Gastroesophageal sphincter (tissue), 4 donors: Measurements from ENCODE around the gene PUM1. TPM values are rescaled to one million over a fixed set of nuclear protein-coding genes. Genes with fewer than 3 reads are reported as not detected.

Experiments
- ATAC-seq: fragments of 150-250 bp; one replicate; pipeline ENCODE4 v1.9.1; 2016; ENCODE audit warnings: mild to moderate bottlenecking, moderate library complexity
- H3K27ac ChIP-seq, 4 donors: fragments of 200-600 bp; sonication (generic) in 3 of 4; 1 replicate in 3 of 4; 2 replicates in 1 of 4; pipeline ENCODE4 v1.5.1; 2016 to 2019
- H3K27me3 ChIP-seq: fragments of 200-600 bp; sonication (generic); one replicate; pipeline ENCODE4 v1.5.1; 2019
- H3K36me3 ChIP-seq, 2 donors: fragments of 200-600 bp; sonication (generic); one replicate each; pipeline ENCODE4 v1.5.1; 2019; ENCODE audit warnings: control low read depth in 1 of 2
- H3K4me1 ChIP-seq, 3 donors: fragments of 200-600 bp; sonication (generic); 1 replicate in 2 of 3; 2 replicates in 1 of 3; pipeline ENCODE4 v1.5.1; 2016 to 2019; ENCODE audit warnings: control low read depth in 2 of 3
- H3K4me3 ChIP-seq, 2 donors: fragments of 200-600 bp; sonication (generic); one replicate each; pipeline ENCODE4 v1.5.1; 2019; ENCODE audit warnings: mild to moderate bottlenecking in 1 of 2, moderate library complexity in 1 of 2
- H3K9me3 ChIP-seq, 3 donors: fragments of 200-600 bp; sonication (generic); one replicate each; pipeline ENCODE4 v1.5.1; 2017 to 2019; ENCODE audit warnings: control low read depth in 2 of 3
- CTCF ChIP-seq, 4 experiments: fragments of 200-600 bp in 2 of 4; fragments of 450-650 bp in 2 of 4; sonication (generic) in 1 of 4; IDR thresholded peaks; one replicate each; pipeline ENCODE4 v1.5.1; 2017 to 2019; ENCODE audit warnings: antibody characterized with exemption in 4 of 4, mild to moderate bottlenecking in 2 of 4, moderate library complexity in 2 of 4
- EP300 ChIP-seq: sonication (generic); formaldehyde crosslinking; IDR thresholded peaks from one replicate; pipeline ENCODE4 v1.6.1; 2017; ENCODE audit warnings: antibody characterized with exemption, mild to moderate bottlenecking
- POLR2A ChIP-seq, 2 donors: fragments of 450-650 bp; IDR thresholded peaks; one replicate each; pipeline ENCODE4 v1.6.1; 2017; ENCODE audit warnings: antibody characterized with exemption in 2 of 2, mild to moderate bottlenecking in 2 of 2, moderate library complexity in 1 of 2
- POLR2AphosphoS5 ChIP-seq: sonication (generic); formaldehyde crosslinking; IDR thresholded peaks from one replicate; pipeline ENCODE4 v1.6.1; 2017; ENCODE audit warnings: antibody characterized with exemption
- WGBS, 2 donors: methylation state at CpG; one replicate each; pipeline ENCODE4 v1.1.5; 2018; ENCODE audit warnings: low coverage in 1 of 2; 5-methylcytosine and 5-hydroxymethylcytosine counted together
- total RNA-seq, 4 donors: library from RNA; depleted of rRNA; stranded (reverse); fragments of >200 nt; gene quantifications; one replicate each; pipeline ENCODE4 v1.1.0, GENCODE V29; 2016

Gene PUM1
- total RNA-seq, 4 donors from 2014 or later, result 83.8 to 90.7 (median 88.4) TPM

GRCh38 chr1:30920827-30921226 lies 144.7 kb downstream of the PUM1 start:
- H3K9me3 ChIP-seq, result no peaks in the 10 kb centered on the region
- H3K4me3 ChIP-seq, result no peak overlapping the region
- H3K27ac ChIP-seq, result no peak overlapping the region
- no peaks in the 10 kb centered on the region for H3K4me1 ChIP-seq
- no peak for TF ChIP-seq POLR2AphosphoS5
- no peak for TF ChIP-seq EP300
- TF ChIP-seq POLR2A (IDR thresholded peaks at IDR 0.05), result no peak
- TF ChIP-seq CTCF (IDR thresholded peaks at IDR 0.05), result no peak
- WGBS, 2 donors, result 74 to 78% methylated on average over 4 to 7 of the region's 7 CpGs
- no peaks in the 10 kb centered on the region for H3K36me3 ChIP-seq
- no peak for ATAC-seq
- no peaks in the 10 kb centered on the region for H3K27me3 ChIP-seq

- 63 to 69% methylated on average over 8 of the region's 10 CpGs for WGBS, 2 donors
- H3K36me3 ChIP-seq, result no peaks in the 10 kb centered on the region
- H3K4me1 ChIP-seq, result no peaks in the 10 kb centered on the region
- H3K4me3 ChIP-seq, result no peak overlapping the region
- ATAC-seq, result no peak
- TF ChIP-seq CTCF (IDR thresholded peaks at IDR 0.05) (no peak), POLR2AphosphoS5 (no peak), POLR2A (IDR thresholded peaks at IDR 0.05) (no peak), EP300 (no peak)
- H3K27me3 ChIP-seq, result no peaks in the 10 kb centered on the region
- H3K27ac ChIP-seq, result no peak overlapping the region
- H3K9me3 ChIP-seq, result no peaks in the 10 kb centered on the region
These were observed 146.3 kb downstream of the PUM1 start for GRCh38 chr1:30919025-30919881.

- H3K27me3 ChIP-seq, result no peaks in the 10 kb centered on the region
- H3K36me3 ChIP-seq, result no peaks in the 10 kb centered on the region
- no peak overlapping the region for H3K27ac ChIP-seq
- no peaks in the 10 kb centered on the region for H3K9me3 ChIP-seq
- ATAC-seq, result no peak
- no peak for TF ChIP-seq POLR2AphosphoS5
- no peak for TF ChIP-seq CTCF (IDR thresholded peaks at IDR 0.05)
- TF ChIP-seq EP300, result no peak
- TF ChIP-seq POLR2A (IDR thresholded peaks at IDR 0.05), result no peak
- H3K4me3 ChIP-seq, result no peak overlapping the region
- 82 to 100% methylated on average over 2 to 3 of the region's 12 CpGs for WGBS, 2 donors
- peaks cover 0 to 3% (median 0%) of the 10 kb centered on the region in 3 donors for H3K4me1 ChIP-seq
These were observed 149.2 kb downstream of the PUM1 start for GRCh38 chr1:30916296-30916695.

- H3K4me1 ChIP-seq, result peaks cover 0 to 9% (median 3%) of the 10 kb centered on the region in 3 donors
- H3K27ac ChIP-seq, result no peak overlapping the region
- WGBS, 2 donors, result 100% methylated on average over 1 to 2 of the region's 13 CpGs
- no peak overlapping the region for H3K4me3 ChIP-seq
- TF ChIP-seq CTCF (IDR thresholded peaks at IDR 0.05) (no peak), POLR2A (IDR thresholded peaks at IDR 0.05) (no peak), POLR2AphosphoS5 (no peak)
- no peak for ATAC-seq
- H3K36me3 ChIP-seq, result no peaks in the 10 kb centered on the region
- H3K9me3 ChIP-seq, result no peaks in the 10 kb centered on the region
- no peaks in the 10 kb centered on the region for H3K27me3 ChIP-seq
These were observed 149.9 kb downstream of the PUM1 start for GRCh38 chr1:30915491-30916230.
